ENCODE data around the gene MACROD2. TPM values are rescaled to one million over a fixed set of nuclear protein-coding genes. Genes with fewer than 3 reads are reported as not detected.

Gene MACROD2
- total RNA-seq, 1 donor from 2014 or later: 2.4 TPM

DNA sequence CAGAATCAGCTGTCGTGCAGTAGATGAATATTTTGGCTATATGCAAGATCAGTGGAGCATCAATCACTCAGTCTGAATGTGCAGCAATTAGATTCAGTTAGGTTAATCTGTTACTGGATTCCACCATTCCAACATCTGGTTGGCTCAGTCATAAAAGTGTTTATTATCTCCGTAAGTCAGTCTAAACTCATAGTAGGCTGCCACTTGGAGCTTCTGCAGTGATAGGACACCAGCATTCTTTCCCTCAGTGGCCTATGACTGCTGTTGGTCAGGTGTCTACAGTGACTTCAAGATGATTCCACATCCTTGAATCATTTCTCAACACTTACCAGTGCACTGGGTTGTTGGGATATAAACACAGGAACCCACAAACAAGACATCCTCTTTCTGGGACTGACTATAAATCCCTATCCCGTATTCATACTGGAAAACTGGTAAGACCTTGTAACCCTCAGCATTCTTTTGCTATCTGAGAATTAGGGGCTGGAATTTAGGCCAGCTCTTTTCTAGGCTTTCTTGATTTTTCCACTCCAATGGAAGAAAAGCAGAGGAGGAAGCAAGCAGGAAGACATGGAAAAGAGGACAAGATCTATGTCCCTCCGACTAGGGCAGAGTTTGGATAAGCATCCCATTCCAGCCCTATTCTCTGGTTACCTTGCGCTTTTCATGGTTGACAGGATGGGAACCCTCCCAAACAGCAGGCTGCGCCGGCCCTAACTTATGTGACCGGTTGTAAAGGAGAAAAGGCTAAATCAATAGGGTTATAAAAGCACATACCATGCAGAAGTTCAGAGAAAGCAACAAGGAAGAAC, 1658.3 kb downstream of the MACROD2 start:
- Mint-ChIP-seq H3K9me3 (ENCODE audit: unreplicated experiment) (no peaks in the 10 kb centered on the region), H3K4me3 (ENCODE audit: unreplicated experiment) (no peak overlapping the region), H3K27ac (ENCODE audit: unreplicated experiment) (no peak overlapping the region), H3K27me3 (ENCODE audit: low read depth, unreplicated experiment) (no peaks in the 10 kb centered on the region), H3K4me1 (ENCODE audit: low read depth, unreplicated experiment) (no peaks in the 10 kb centered on the region), H3K36me3 (ENCODE audit: low read depth, unreplicated experiment) (no peaks in the 10 kb centered on the region)
- Histone ChIP-seq H4K20me1 (ENCODE audit: insufficient read depth, low read length) (no peaks in the 10 kb centered on the region), H3K9ac (ENCODE audit: low read length) (no peak overlapping the region), H3K4me2 (ENCODE audit: low read length) (no peak overlapping the region), H3K79me2 (ENCODE audit: insufficient read depth, low read length) (no peaks in the 10 kb centered on the region), H3K9me3 (ENCODE audit: insufficient read depth, low read depth, low read length) (no peaks in the 10 kb centered on the region), H2AFZ (ENCODE audit: low read depth, low read length) (no peak overlapping the region), H3K4me3 (ENCODE audit: insufficient read depth, low read depth, low read length) (no peak overlapping the region), H3K4me1 (ENCODE audit: insufficient read depth, low read length) (peaks cover 7% of the 10 kb centered on the region), H3K36me3 (ENCODE audit: insufficient read depth, low read length) (no peaks in the 10 kb centered on the region), H3K27ac (ENCODE audit: low read depth, low read length) (no peak overlapping the region), H3K27me3 (ENCODE audit: insufficient read depth, low read length) (no peaks in the 10 kb centered on the region)
- FAIRE-seq: no peak
- no peak for DNase-seq (ENCODE audit: low read depth)
- no peak for TF ChIP-seq CTCF (IDR thresholded peaks at IDR 0.05; ENCODE audit: insufficient read depth, low read depth, low read length)
- TF ChIP-seq EZH2 (IDR thresholded peaks at IDR 0.05; ENCODE audit: insufficient read depth, low read length): no peak

DNA sequence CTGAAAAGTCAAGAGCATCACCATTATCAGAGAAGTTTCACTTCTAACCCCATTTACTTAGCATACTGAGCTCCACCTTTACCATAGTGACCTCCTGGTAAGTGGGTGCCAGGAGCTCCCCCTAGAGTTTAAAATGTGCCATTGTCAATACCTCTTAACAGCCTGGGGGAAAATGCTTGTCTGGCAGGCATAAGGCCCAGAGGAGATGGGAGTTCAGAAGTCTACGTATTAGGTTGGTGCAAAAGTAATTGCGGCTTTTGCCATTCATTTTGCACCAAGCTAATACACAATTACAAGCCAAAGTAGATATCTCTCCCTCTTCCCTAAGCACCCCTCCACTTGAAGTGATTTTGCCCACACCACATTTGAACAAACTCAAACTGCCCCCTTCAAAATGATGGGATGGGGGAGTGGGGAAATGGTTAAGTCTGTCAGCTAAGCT, 1658.9 kb downstream of the MACROD2 start:
- Histone ChIP-seq H2AFZ (ENCODE audit: low read depth, low read length) (no peak overlapping the region), H3K36me3 (ENCODE audit: insufficient read depth, low read length) (no peaks in the 10 kb centered on the region), H3K9ac (ENCODE audit: low read length) (no peak overlapping the region), H3K9me3 (ENCODE audit: insufficient read depth, low read depth, low read length) (no peaks in the 10 kb centered on the region), H4K20me1 (ENCODE audit: insufficient read depth, low read length) (no peaks in the 10 kb centered on the region), H3K4me2 (ENCODE audit: low read length) (no peak overlapping the region), H3K4me3 (ENCODE audit: insufficient read depth, low read depth, low read length) (no peak overlapping the region), H3K4me1 (ENCODE audit: insufficient read depth, low read length) (peaks cover 7% of the 10 kb centered on the region), H3K27me3 (ENCODE audit: insufficient read depth, low read length) (no peaks in the 10 kb centered on the region), H3K27ac (ENCODE audit: low read depth, low read length) (no peak overlapping the region), H3K79me2 (ENCODE audit: insufficient read depth, low read length) (no peaks in the 10 kb centered on the region)
- no peak overlapping the region for H3K4me3 Mint-ChIP-seq (ENCODE audit: unreplicated experiment)
- no peak for DNase-seq (ENCODE audit: low read depth)
- H3K36me3 Mint-ChIP-seq (ENCODE audit: low read depth, unreplicated experiment): no peaks in the 10 kb centered on the region
- H3K4me1 Mint-ChIP-seq (ENCODE audit: low read depth, unreplicated experiment): no peaks in the 10 kb centered on the region
- no peak for TF ChIP-seq EZH2 (IDR thresholded peaks at IDR 0.05; ENCODE audit: insufficient read depth, low read length)
- TF ChIP-seq CTCF (IDR thresholded peaks at IDR 0.05; ENCODE audit: insufficient read depth, low read depth, low read length): peak; percentile 35
- FAIRE-seq: peak; percentile 13
- H3K27ac Mint-ChIP-seq (ENCODE audit: unreplicated experiment): no peak overlapping the region
- no peaks in the 10 kb centered on the region for H3K27me3 Mint-ChIP-seq (ENCODE audit: low read depth, unreplicated experiment)
- no peaks in the 10 kb centered on the region for H3K9me3 Mint-ChIP-seq (ENCODE audit: unreplicated experiment)

DNA sequence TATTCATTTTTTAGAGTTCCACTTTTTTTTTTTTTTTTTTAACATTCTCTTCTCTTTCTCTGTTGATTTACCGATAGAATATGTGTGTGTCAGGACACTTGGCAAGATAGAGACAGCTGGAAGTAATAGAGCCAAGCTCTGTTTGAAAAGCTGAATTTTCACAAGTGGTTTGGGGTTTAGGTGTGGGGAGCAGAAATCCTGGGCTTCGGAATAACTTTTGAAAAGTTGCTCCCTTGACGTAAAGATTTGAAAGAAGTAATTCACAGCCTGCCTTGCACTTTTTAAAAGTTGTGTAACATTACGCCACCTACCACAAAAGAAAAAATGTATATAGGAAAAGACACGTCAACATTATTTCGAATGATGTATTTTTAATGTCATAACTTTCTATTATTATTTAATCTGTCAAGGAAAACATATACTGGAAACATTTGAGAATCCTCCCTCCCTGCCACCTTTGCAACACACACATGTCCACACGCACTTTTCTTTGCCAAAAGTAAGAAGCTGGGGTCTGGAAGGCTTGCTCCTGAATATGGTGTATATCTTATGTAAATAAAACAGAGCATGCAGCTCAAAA, 1660.1 kb downstream of the MACROD2 start:
- FAIRE-seq: no peak

More for the DNA sequence above, 1660.1 kb downstream of the MACROD2 start:
- Histone ChIP-seq H4K20me1 (ENCODE audit: insufficient read depth, low read length) (no peaks in the 10 kb centered on the region), H3K27ac (ENCODE audit: low read depth, low read length) (no peak overlapping the region), H3K4me1 (ENCODE audit: insufficient read depth, low read length) (peaks cover 7% of the 10 kb centered on the region), H3K9me3 (ENCODE audit: insufficient read depth, low read depth, low read length) (no peaks in the 10 kb centered on the region), H3K79me2 (ENCODE audit: insufficient read depth, low read length) (no peaks in the 10 kb centered on the region), H3K4me3 (ENCODE audit: insufficient read depth, low read depth, low read length) (no peak overlapping the region), H3K36me3 (ENCODE audit: insufficient read depth, low read length) (no peaks in the 10 kb centered on the region), H3K27me3 (ENCODE audit: insufficient read depth, low read length) (no peaks in the 10 kb centered on the region), H3K9ac (ENCODE audit: low read length) (no peak overlapping the region), H2AFZ (ENCODE audit: low read depth, low read length) (no peak overlapping the region), H3K4me2 (ENCODE audit: low read length) (no peak overlapping the region)
- TF ChIP-seq CTCF (IDR thresholded peaks at IDR 0.05; ENCODE audit: insufficient read depth, low read depth, low read length) (no peak), EZH2 (IDR thresholded peaks at IDR 0.05; ENCODE audit: insufficient read depth, low read length) (no peak)
- H3K9me3 Mint-ChIP-seq (ENCODE audit: unreplicated experiment): no peaks in the 10 kb centered on the region
- H3K4me3 Mint-ChIP-seq (ENCODE audit: unreplicated experiment): no peak overlapping the region
- H3K27me3 Mint-ChIP-seq (ENCODE audit: low read depth, unreplicated experiment): no peaks in the 10 kb centered on the region
- no peaks in the 10 kb centered on the region for H3K36me3 Mint-ChIP-seq (ENCODE audit: low read depth, unreplicated experiment)
- H3K27ac Mint-ChIP-seq (ENCODE audit: unreplicated experiment): no peak overlapping the region
- DNase-seq (ENCODE audit: low read depth): no peak
- H3K4me1 Mint-ChIP-seq (ENCODE audit: low read depth, unreplicated experiment): no peaks in the 10 kb centered on the region
